ENCODE measurements around the gene SNX33.
"Not testable (repeated sequence)": the region's sequence is repeated elsewhere in the genome, so short reads cannot be mapped to it uniquely, and the experiment has no call there.

SNX33 gene

GRCh38 chr15:75662823-75663519 lies 15.3 kb downstream of the SNX33 start:
- no peak for DNase-seq

DNA sequence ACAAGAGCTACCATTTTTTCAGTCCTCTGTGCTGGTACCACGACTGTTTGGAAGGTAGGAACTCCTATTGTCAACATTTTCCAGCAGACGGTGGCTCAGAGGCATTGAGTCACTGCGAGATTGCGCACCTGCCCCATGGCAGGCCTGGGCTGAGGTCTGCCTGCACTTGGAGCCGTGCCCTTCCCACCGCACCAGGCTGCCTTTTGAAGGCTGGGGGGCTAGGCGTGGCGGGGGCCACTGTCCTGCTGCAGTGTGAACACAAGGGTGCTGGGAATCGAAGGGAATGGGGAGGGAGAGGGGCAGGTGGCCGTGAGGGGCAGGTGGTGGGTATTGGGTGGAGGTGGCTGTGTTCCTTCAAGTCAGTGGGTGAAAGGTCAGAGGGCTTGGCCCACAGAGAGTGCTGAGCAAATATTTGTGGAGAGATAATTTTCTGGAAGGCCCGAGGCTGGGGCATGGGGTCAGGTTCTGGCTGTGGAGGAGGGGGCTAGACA lies 16.3 kb downstream of the SNX33 start:
- no peak for DNase-seq

DNA sequence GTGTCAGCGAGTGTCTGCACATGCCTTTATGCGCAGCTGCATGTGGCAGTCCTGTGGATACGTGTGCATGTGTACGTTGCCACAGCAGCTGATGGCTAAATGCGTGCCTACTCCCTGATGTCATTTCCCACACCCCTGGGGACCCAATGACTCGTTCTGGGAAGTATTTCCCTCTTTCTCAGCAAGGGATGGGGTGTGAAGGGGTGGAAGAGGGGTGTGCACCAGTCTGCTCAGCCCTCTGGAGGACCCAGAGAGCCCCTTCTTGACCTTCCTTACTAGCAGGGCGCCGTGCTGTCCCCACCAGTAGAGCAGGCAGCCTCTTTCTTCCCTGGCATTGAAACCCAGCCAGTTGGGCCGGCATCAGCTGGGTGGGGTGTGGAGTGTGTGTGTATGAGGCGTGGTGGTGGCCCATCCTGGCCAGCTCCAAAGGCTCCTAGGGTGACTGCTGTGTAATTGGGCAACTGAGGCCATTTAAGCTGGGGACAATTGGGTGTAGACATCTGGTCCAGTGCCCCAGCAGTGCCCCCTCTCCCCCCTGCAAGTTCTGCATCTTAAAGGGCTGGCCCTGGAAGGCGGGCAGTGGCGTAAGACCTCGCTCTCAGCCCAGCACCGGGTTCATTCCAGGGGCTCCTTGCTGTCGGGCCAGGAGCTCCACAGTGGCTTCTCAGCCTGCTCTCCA lies 19.2 kb downstream of the SNX33 start:
- no peak for DNase-seq

GRCh38 chr15:75669191-75669878 lies 21.6 kb downstream of the SNX33 start:
- no peak for DNase-seq

GRCh38 chr15:75669879-75670212 lies 22.1 kb downstream of the SNX33 start:
- DNase-seq = no peak

DNA sequence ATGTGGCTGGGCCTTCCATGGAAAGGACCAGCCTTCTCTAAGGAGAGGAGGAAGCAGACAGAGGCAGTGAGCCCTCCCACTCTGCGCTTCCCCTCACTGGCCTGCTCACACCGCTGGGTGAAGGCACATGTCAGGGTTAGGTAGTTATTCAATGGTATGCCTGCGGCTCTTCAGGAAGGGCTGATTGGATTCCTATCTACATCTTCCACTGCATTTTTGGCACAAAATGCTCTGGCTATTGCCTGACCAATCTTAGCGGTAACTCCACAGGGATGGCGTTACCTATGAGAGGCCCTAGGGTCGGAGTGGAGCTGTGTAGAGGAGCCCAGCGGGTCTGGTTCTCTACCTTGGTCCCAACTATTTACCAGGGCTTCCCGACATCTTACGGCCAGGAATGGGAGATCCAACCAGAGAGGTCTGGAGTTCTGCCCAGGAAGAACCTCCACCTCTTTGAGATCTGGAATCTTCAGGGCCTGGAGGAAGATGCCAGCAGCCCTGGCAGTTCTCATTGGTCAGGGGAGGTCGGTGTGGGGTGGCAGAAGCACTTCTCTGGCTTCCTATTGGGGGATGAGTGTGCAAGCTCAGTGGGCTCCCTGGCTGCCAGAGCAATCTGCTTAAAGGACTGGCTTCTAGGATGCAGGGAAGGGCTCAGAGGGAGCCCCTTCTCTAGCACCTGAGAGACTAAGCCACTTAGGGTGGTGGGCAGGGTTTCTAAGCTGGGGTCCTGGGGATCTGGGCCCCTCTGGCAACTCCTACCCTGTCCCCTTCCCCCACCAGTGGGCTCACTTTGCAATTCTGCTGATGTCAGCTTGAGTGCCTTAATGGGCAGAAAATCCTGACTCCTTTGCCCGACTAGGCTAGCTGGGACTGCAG lies 24.3 kb downstream of the SNX33 start:
- no peak for DNase-seq

- no peak for DNase-seq
Observed at GRCh38 chr15:75672646-75673425, 25.1 kb downstream of the SNX33 start.

DNA sequence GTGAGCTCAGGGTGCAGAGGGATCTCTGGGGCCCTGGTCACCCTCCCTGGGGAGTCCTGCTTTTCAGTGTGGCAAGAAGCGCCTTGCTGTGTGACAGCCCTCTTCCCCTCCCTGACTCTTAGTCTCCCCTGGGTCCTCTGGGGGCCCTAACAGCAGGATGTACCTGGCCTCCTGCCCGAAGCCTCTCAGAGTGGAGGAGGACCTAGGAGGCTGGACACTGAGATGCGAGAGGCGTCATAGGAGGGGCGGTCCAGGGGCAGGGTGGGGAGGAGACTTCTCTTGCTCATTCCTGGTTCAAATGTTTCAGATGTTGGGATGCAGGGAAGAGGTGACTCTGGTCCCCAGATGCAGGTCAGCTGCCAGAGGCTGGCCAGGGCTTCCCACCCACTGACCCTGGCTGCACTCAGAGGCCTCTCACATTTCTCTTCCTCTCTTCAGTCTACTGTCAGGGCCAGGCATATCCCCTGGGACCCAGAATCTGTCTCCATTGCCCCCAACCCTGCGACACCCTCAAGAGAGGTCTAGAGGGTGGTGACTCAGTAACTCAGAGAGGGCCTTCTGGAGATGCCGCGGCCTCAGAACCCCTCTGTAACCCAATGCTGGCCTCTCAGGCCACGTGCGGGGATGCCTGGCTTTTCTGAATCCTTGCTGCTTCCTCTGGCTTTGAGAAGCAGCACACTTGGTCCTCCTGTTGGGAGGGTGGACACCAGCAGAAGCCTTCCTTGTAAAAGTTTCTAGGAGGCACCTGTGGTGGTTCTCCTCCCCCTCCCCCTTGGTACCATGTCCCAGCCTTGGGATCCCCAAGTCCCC lies 25.9 kb downstream of the SNX33 start:
- DNase-seq = no peak

GRCh38 chr15:75674366-75674765 lies 26.7 kb downstream of the SNX33 start:
- no peak for DNase-seq

DNA sequence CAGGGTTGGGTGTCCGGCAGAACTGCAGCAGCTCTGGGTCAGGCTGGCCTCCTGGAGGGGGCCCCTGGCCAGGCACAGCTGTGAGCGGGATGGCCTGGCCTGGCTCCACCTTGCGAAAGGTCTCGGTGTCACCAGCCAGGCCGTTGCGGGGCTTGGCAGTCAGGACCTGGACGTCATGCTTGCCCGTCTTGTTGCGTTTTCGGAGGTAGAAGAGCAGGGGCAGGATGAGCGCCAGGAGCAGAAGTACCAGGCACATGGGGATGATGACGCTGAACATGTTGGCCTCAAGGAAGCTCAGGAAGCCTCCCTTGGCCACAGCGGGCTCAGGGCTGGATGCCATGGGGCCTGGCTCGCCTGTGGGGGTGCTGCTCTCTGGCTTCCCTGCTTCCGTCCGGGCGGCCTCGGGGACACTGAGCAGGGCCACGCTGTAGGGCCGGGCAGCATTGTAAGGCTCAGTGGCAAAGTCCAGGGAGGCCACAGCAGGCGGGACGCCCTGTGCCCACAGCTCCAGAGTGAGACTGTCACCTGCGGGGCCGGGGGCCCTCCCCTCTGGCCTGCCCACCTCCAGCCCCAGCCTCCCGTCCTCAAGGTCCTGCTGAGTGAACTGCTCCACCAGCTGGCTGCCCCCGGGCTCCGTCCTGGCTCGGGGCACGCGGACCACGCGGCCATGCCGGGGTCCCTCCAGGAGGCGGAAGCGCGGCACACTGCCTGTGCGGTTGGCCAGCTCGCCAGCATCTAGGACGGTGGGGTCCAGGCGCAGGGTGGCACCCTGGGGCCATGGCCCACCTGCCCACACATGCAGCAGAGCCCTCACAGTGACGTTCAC lies 28.1 kb downstream of the SNX33 start:
- DNase-seq = no peak

GRCh38 chr15:75676688-75677464 lies 29.2 kb downstream of the SNX33 start:
- no peak for DNase-seq

DNA sequence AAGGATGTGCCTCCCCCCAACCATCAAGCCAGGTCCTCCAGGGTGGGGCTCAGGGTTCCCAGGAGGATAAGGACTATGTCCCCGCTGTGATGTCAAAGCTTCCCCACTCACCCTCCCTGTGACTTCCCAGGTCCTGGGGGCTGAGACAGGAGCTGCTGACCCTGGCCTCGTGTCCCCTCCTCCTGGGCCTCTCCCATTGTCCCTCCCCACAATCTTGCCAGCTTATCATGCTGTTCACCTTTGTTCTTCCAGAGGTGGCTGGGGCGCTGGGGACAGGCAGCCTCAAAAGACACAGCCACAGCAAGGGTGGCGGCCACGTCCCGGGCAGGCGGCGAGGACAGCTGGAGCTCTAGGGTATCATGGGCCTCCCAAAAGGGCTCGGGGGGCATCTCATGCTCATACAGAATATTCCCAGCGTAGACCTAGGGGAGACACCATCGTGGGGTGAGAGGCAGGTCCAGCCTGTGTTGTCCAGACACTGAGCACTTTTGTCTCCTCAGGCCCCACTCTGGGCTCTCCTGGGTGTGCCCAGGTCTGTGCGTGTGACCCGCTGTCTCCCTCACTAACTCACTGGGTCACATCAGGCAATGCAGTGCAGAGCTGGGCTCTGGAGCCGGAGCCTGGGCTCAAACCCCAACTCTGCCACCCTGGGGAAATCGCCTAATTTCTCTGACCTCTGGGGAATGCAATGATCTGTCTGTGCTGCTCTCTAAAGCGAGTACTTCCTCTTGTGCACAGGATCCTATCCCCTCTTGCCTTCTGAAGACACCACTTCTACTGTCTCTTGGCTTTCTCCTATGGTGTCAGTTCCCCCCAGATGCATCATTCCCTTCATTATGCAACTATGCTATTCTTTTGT lies 30.0 kb downstream of the SNX33 start:
- DNase-seq = no peak

DNA sequence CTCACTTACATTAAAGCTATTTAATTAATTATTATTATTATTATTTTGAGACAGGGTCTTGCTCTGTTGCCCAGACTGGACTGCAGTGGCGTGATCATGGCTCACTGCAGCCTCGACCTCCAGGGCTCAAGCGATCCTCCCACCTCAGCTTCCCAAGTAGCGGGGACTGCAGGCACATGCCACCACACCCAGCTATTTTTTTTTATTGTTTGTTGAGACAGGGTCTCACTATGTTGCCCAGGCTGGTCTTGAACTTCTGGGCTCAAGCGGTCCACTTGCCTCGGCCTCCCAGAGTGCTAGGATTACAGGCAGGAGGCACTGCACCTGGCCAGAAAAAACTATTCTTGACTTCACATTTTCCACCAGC lies 30.6 kb downstream of the SNX33 start:
- not testable (repeated sequence) for DNase-seq

GRCh38 chr15:75680007-75680789 lies 32.5 kb downstream of the SNX33 start:
- DNase-seq = no peak

DNA sequence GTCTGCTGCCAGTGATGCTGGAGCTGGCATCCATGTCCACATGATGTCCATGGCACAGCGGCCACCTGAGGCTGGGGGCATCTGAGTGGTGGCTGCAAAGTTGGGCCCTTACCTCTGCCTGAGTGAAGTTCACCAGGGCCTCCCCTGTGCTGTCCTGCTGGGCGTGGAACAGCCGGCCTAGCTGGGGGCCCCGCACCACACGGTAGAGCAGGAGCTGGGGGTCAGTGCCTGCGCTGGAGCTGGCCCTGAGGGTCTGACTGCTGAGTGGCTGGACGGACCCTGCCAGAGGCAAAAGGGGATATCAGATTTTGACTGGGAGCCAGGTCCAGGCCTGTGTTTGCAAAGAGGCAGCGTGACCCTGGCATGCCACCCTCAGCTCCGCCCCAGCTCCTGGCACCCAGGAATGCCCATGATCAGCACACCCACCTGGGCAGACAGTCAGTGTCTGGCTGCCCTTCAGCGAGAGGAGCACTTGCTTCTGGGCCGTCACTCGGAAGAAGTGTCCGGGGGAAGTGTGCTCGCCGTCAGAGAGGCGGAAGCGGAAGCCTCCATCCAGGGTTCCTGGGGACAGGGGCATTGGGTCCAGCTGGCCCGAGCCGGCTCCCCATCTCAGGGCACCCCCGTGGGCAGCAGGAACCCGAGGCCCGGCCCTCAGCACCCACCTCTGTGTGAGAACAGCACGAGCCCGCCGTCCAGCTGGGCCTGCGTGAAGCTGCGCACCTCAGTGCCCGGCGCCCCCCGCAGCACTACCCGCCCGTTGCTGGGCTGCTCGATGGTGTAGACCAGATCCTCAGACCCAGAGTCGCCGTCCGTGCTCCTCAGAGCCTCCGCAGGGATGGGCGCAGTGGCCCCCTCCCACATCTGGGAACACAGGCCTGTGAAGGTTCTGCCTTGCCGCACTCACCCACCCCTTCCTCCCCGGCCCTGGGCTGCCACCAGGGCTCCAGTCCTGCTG lies 34.7 kb downstream of the SNX33 start:
- DNase-seq = no peak

DNA sequence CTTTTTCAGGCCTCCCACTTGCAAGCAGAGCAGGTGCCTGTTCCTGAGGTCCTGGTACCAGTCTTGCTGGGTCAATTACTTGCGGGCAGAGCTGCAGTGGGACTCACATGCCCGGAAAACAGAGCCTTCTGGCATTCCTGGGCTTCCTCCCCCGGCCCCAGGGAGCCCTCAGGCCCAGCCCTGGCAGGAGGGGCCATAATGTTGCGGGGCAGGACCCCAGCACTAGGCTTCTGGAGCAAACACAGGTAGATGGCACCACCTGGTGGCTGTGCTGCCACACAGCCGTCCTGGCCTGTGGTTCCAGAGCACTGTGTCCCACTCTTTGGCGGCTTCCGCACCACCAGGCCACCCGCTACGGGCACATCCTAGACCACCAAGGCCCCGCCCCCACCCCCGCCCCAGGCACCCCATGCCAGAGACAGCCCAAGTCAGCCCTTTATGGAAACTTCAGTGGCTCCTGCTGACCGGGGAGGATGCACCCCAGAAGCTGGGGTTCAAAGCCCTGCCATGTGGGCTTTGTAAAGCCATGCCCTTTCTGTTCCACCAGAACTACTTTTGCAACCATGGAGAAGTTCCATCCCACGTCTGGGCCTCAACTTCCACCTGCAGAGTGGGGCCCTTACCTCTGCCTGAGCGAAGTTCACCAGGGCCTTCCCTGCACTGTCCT lies 36.1 kb downstream of the SNX33 start:
- DNase-seq = peak; percentile 54
